HL-60 (cell line): ENCODE results near the gene COX4I1.

Experiments
- CTCF ChIP-seq: IDR thresholded peaks from one replicate; pipeline ENCODE4 v1.5.1; 2011; ENCODE audit warnings: low read length, control low read depth, inconsistent platforms; ENCODE audit not compliant: insufficient read depth
- GABPA ChIP-seq: IDR thresholded peaks from 2 replicates; pipeline ENCODE4 v1.6.1; 2012; ENCODE audit warnings: low read depth
- POLR2AphosphoS5 ChIP-seq: IDR thresholded peaks from 2 replicates; pipeline ENCODE4 v1.6.1; 2012; ENCODE audit warnings: low read depth
- REST ChIP-seq: IDR thresholded peaks from 2 replicates; pipeline ENCODE4 v1.6.1; 2012; ENCODE audit warnings: low read depth; ENCODE audit not compliant: insufficient replicate concordance
- SPI1 ChIP-seq: IDR thresholded peaks from 2 replicates; pipeline ENCODE4 v1.6.1; 2012; ENCODE audit warnings: low read depth, mild to moderate bottlenecking, borderline replicate concordance

- no peak for TF ChIP-seq CTCF
- TF ChIP-seq GABPA = no peak
- no peak for TF ChIP-seq REST
- TF ChIP-seq POLR2AphosphoS5 = no peak
- TF ChIP-seq SPI1 = no peak
Observed at GRCh38 chr16:85789773-85790172, 9.7 kb upstream of the COX4I1 start.
